Activated naive CD4-positive, alpha-beta T cell treated with anti-CD3 and anti-CD28 coated beads, Interleukin-2, amount 50 U/mL, for 72 hours (primary cell): ENCODE measurements around the gene MKNK1. TPM values are rescaled to one million over a fixed set of nuclear protein-coding genes. Genes with fewer than 3 reads are reported as not detected.
A peak's percentile ranks its signal among the peaks of the same experiment; 100 is the strongest.

Experiments
- ATAC-seq, 2 donors: fragments of 150-1000 bp; cut with Tn5 transposase; 2 replicates each; pipeline ENCODE4 v1.10.0; 2021; ENCODE audit warnings: mild to moderate bottlenecking in 2 of 2, moderate library complexity in 2 of 2
- DNase-seq, 2 donors: peaks; one replicate each; pipeline ENCODE4 v3.0.0; 2021 to 2022; ENCODE audit warnings: low spot score in 2 of 2
- H3K27ac Mint-ChIP-seq, 2 donors: one replicate each; pipeline ENCODE4 v1.8.0; 2022; ENCODE audit warnings: mild to moderate bottlenecking in 2 of 2, mixed read lengths in 2 of 2
- H3K36me3 Mint-ChIP-seq, 2 donors: one replicate each; pipeline ENCODE4 v1.8.0; 2022; ENCODE audit warnings: mixed read lengths in 2 of 2
- H3K9me3 Mint-ChIP-seq, 2 donors: one replicate each; pipeline ENCODE4 v1.8.0; 2022; ENCODE audit warnings: mixed read lengths in 2 of 2
- total RNA-seq, 2 donors: library from RNA; stranded (reverse); gene quantifications; one replicate each; pipeline ENCODE4 v1.2.3, GENCODE V29; 2022

The MKNK1 gene
- total RNA-seq, 2 donors from 2014 or later = 37.3 to 48.7 TPM

GRCh38 chr1:46526691-46527291 lies 77.3 kb downstream of the MKNK1 start:
- no peak overlapping the region for H3K27ac Mint-ChIP-seq
- ATAC-seq (no peak), DNase-seq (no peak)
- H3K36me3 Mint-ChIP-seq = no peaks in the 10 kb centered on the region
- no peaks in the 10 kb centered on the region for H3K9me3 Mint-ChIP-seq

- no peak for ATAC-seq
- Mint-ChIP-seq H3K27ac (peak overlapping the region in 1 of 2 donors; percentile 72), H3K36me3 (no peaks in the 10 kb centered on the region), H3K9me3 (no peaks in the 10 kb centered on the region)
- DNase-seq = no peak
Measured at GRCh38 chr1:46526013-46526690, 77.9 kb downstream of the MKNK1 start.

GRCh38 chr1:46525253-46525983 lies 78.7 kb downstream of the MKNK1 start:
- DNase-seq = no peak
- no peaks in the 10 kb centered on the region for H3K36me3 Mint-ChIP-seq
- no peak for ATAC-seq
- H3K9me3 Mint-ChIP-seq = no peaks in the 10 kb centered on the region
- H3K27ac Mint-ChIP-seq = no peak overlapping the region

GRCh38 chr1:46524843-46525242 lies 79.2 kb downstream of the MKNK1 start:
- ATAC-seq = no peak

GRCh38 chr1:46523496-46524353 lies 80.3 kb downstream of the MKNK1 start:
- Mint-ChIP-seq H3K9me3 (no peaks in the 10 kb centered on the region), H3K36me3 (no peaks in the 10 kb centered on the region), H3K27ac (peak overlapping the region in 1 of 2 donors; percentile 5)
- ATAC-seq (no peak), DNase-seq (no peak)

More at GRCh38 chr1:46524843-46525242, 79.2 kb downstream of the MKNK1 start:
- no peak for DNase-seq
- Mint-ChIP-seq H3K9me3 (no peaks in the 10 kb centered on the region), H3K36me3 (no peaks in the 10 kb centered on the region), H3K27ac (no peak overlapping the region)

- Mint-ChIP-seq H3K36me3 (no peaks in the 10 kb centered on the region), H3K27ac (peak overlapping the region in 1 of 2 donors; percentile 55), H3K9me3 (no peaks in the 10 kb centered on the region)
- ATAC-seq (no peak), DNase-seq (no peak)
Measured at GRCh38 chr1:46522969-46523320, 81.1 kb downstream of the MKNK1 start.

GRCh38 chr1:46522184-46522968 lies 81.7 kb downstream of the MKNK1 start:
- H3K9me3 Mint-ChIP-seq = no peaks in the 10 kb centered on the region
- peak in 1 of 2 donors; percentile 29 for DNase-seq
- peak; percentile 88 to 98 for ATAC-seq
- peak overlapping the region in 1 of 2 donors; percentile 55 for H3K27ac Mint-ChIP-seq
- no peaks in the 10 kb centered on the region for H3K36me3 Mint-ChIP-seq

GRCh38 chr1:46521414-46521813 lies 82.7 kb downstream of the MKNK1 start:
- no peak overlapping the region for H3K27ac Mint-ChIP-seq
- ATAC-seq = no peak

GRCh38 chr1:46520063-46520911 lies 83.8 kb downstream of the MKNK1 start:
- Mint-ChIP-seq H3K27ac (no peak overlapping the region), H3K36me3 (no peaks in the 10 kb centered on the region), H3K9me3 (no peaks in the 10 kb centered on the region)
- no peak for ATAC-seq
- DNase-seq = no peak

More at GRCh38 chr1:46521414-46521813, 82.7 kb downstream of the MKNK1 start:
- Mint-ChIP-seq H3K36me3 (no peaks in the 10 kb centered on the region), H3K9me3 (no peaks in the 10 kb centered on the region)
- DNase-seq = no peak

GRCh38 chr1:46519209-46519608 lies 84.9 kb downstream of the MKNK1 start:
- no peaks in the 10 kb centered on the region for H3K9me3 Mint-ChIP-seq
- ATAC-seq (no peak), DNase-seq (no peak)
- H3K36me3 Mint-ChIP-seq = no peaks in the 10 kb centered on the region
- no peak overlapping the region for H3K27ac Mint-ChIP-seq

- DNase-seq (no peak), ATAC-seq (no peak)
- Mint-ChIP-seq H3K9me3 (no peaks in the 10 kb centered on the region), H3K27ac (peak overlapping the region in 1 of 2 donors; percentile 22), H3K36me3 (no peaks in the 10 kb centered on the region)
Measured at GRCh38 chr1:46517932-46518498, 86.1 kb downstream of the MKNK1 start.

- no peak for DNase-seq
- peak in 1 of 2 donors; percentile 18 for ATAC-seq
- H3K27ac Mint-ChIP-seq = no peak overlapping the region
- H3K36me3 Mint-ChIP-seq = no peaks in the 10 kb centered on the region
- H3K9me3 Mint-ChIP-seq = no peaks in the 10 kb centered on the region
Measured at GRCh38 chr1:46517010-46517600, 87.0 kb downstream of the MKNK1 start.

GRCh38 chr1:46516200-46516950 lies 87.7 kb downstream of the MKNK1 start:
- DNase-seq (no peak), ATAC-seq (peak in 1 of 2 donors; percentile 8)
- Mint-ChIP-seq H3K9me3 (no peaks in the 10 kb centered on the region), H3K27ac (peak overlapping the region in 1 of 2 donors; percentile 26), H3K36me3 (no peaks in the 10 kb centered on the region)

- ATAC-seq (no peak), DNase-seq (no peak)
- Mint-ChIP-seq H3K27ac (no peak overlapping the region), H3K36me3 (no peaks in the 10 kb centered on the region), H3K9me3 (no peaks in the 10 kb centered on the region)
Measured at GRCh38 chr1:46515576-46515975, 88.5 kb downstream of the MKNK1 start.
